Neural cell (in vitro differentiated cells): Measurements from ENCODE around the gene MLST8.

Source experiments
- EZH2 ChIP-seq: fragments of 200-600, 300-800 bp; shearing (Covaris generic), sonication (generic); IDR thresholded peaks from 2 replicates; pipeline ENCODE4 v1.6.1; 2014; ENCODE audit warnings: antibody characterized with exemption, low read length, borderline replicate concordance, mild to moderate bottlenecking; ENCODE audit not compliant: insufficient read depth, poor library complexity, severe bottlenecking
- POLR2AphosphoS5 ChIP-seq: IDR thresholded peaks from 2 replicates; pipeline ENCODE4 v1.6.1; 2012
- SMC3 ChIP-seq: fragments of 450-650 bp; conservative IDR thresholded peaks from 2 replicates; pipeline ENCODE4 v1.6.1; 2014; ENCODE audit warnings: antibody characterized with exemption, mild to moderate bottlenecking, moderate library complexity; ENCODE audit not compliant: poor library complexity
- TAF1 ChIP-seq: IDR thresholded peaks from 2 replicates; pipeline ENCODE4 v1.6.1; 2012; ENCODE audit warnings: low read depth
- TF ChIP-seq, protein P1 (sequence below): fragments of 450-650 bp; IDR thresholded peaks from 2 replicates; pipeline ENCODE4 v1.5.1; 2014; ENCODE audit warnings: antibody characterized with exemption, mild to moderate bottlenecking, moderate library complexity; ENCODE audit not compliant: poor library complexity, severe bottlenecking

DNA sequence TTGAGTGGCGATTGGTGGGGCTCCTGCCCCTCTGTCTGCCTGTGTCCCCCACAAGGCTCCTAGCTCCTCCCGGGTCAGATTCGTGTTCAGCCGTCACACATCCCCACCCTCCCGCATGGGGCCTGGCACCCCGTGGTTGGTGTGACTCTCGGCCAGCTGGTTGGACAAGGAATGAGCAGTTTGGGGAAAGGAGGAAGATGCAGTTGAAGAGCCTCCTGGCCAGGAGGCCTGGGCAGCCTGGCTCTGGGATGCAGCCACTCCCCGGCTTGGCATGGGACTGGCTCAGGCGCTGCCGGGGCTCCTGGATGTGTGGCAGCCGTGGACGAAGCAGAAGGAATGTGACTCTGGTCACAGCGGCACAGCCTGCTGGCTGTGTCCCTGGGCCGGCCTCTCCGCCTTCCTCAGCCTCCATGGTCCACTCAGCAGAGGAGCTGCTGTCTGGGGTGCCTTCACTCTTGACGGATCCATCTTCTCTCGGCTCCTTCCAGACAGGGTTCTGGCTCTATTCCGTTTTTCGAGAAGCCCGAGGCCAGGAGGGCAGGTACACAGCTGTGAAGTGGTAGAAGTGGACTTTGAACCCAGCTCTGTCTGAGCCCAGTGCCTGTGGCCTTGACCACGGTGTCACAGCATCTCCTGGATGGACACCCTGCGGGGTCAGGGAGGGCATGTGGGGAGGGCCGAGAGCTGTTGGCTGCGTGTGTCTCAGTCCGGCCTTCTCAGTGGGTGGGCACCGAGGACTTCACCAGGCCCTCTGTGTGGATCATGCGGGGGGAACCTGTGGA, 47.6 kb upstream of the MLST8 start:
- TF ChIP-seq POLR2AphosphoS5 (no peak), SMC3 (no peak), EZH2 (no peak), TAF1 (no peak)
- TF ChIP-seq, protein P1, sequence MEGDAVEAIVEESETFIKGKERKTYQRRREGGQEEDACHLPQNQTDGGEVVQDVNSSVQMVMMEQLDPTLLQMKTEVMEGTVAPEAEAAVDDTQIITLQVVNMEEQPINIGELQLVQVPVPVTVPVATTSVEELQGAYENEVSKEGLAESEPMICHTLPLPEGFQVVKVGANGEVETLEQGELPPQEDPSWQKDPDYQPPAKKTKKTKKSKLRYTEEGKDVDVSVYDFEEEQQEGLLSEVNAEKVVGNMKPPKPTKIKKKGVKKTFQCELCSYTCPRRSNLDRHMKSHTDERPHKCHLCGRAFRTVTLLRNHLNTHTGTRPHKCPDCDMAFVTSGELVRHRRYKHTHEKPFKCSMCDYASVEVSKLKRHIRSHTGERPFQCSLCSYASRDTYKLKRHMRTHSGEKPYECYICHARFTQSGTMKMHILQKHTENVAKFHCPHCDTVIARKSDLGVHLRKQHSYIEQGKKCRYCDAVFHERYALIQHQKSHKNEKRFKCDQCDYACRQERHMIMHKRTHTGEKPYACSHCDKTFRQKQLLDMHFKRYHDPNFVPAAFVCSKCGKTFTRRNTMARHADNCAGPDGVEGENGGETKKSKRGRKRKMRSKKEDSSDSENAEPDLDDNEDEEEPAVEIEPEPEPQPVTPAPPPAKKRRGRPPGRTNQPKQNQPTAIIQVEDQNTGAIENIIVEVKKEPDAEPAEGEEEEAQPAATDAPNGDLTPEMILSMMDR, result no peak
